CD4-positive, alpha-beta memory T cell (primary cell): ENCODE measurements around the gene CACNA2D1. TPM values are rescaled to one million over a fixed set of nuclear protein-coding genes. Genes with fewer than 3 reads are reported as not detected.

Source experiments
- CTCF ChIA-PET: fragments of 350-600 bp; sonication (Branson Sonifier 250); formaldehyde crosslinking; loops from one replicate; lab custom pipeline; 2021; ENCODE audit warnings: inconsistent platforms; ENCODE audit not compliant: partially characterized antibody; lab: Charles Lee
- POLR2A ChIA-PET: fragments of 350-600 bp; sonication (Branson Sonifier 250); formaldehyde crosslinking; loops from one replicate; lab custom pipeline; 2021; ENCODE audit not compliant: partially characterized antibody; lab: Charles Lee
- DNase-seq, 5 donors: peaks; one replicate each; pipeline versions ENCODE4 v3.0.0 to v3.0.0-alpha.2; 2020 to 2022; ENCODE audit warnings: mixed read lengths in 1 of 5
- H3K27ac ChIP-seq: one replicate; pipeline ENCODE4 v1.7.0; 2013; ENCODE audit warnings: low read depth, low read length
- H3K27me3 ChIP-seq: 2 replicates; pipeline ENCODE4 v1.7.0; 2013; ENCODE audit warnings: mild to moderate bottlenecking, low read length, moderate library complexity; ENCODE audit not compliant: insufficient read depth
- H3K36me3 ChIP-seq: 2 replicates; pipeline ENCODE4 v1.7.0; 2013; ENCODE audit warnings: mild to moderate bottlenecking, low read length, moderate library complexity; ENCODE audit not compliant: insufficient read depth
- H3K4me1 ChIP-seq: 2 replicates; pipeline ENCODE4 v1.7.0; 2013; ENCODE audit warnings: mild to moderate bottlenecking, low read length, moderate library complexity; ENCODE audit not compliant: insufficient read depth
- H3K4me3 ChIP-seq, 2 donors: one replicate each; pipeline ENCODE4 v1.7.0; 2013; ENCODE audit warnings: low read length in 2 of 2, mild to moderate bottlenecking in 1 of 2
- H3K9me3 ChIP-seq, 2 donors: one replicate each; pipeline ENCODE4 v1.7.0; 2013; ENCODE audit warnings: low read length in 2 of 2, control low read depth in 1 of 2; ENCODE audit not compliant: control insufficient read depth in 1 of 2
- H3K27ac Mint-ChIP-seq, 7 donors: one replicate each; pipeline ENCODE4 v1.8.0; 2020 to 2021; ENCODE audit warnings: mixed read lengths in 7 of 7, mild to moderate bottlenecking in 6 of 7, inconsistent platforms in 3 of 7, moderate library complexity in 3 of 7
- H3K27me3 Mint-ChIP-seq, 2 donors: one replicate each; pipeline ENCODE4 v1.8.0; 2020 to 2021; ENCODE audit warnings: mixed read lengths in 2 of 2
- H3K36me3 Mint-ChIP-seq, 2 donors: one replicate each; pipeline ENCODE4 v1.8.0; 2020 to 2021; ENCODE audit warnings: mixed read lengths in 2 of 2, inconsistent platforms in 1 of 2, mild to moderate bottlenecking in 1 of 2
- H3K4me1 Mint-ChIP-seq, 4 donors: one replicate each; pipeline ENCODE4 v1.8.0; 2020 to 2021; ENCODE audit warnings: mixed read lengths in 4 of 4, mild to moderate bottlenecking in 1 of 4
- H3K4me3 Mint-ChIP-seq, 8 donors: one replicate each; pipeline ENCODE4 v1.8.0; 2020 to 2021; ENCODE audit warnings: mixed read lengths in 8 of 8, mild to moderate bottlenecking in 7 of 8, moderate library complexity in 6 of 8, inconsistent platforms in 3 of 8
- H3K9me3 Mint-ChIP-seq, 8 donors: one replicate each; pipeline ENCODE4 v1.8.0; 2020 to 2021; ENCODE audit warnings: mixed read lengths in 8 of 8, mild to moderate bottlenecking in 5 of 8, inconsistent platforms in 3 of 8, moderate library complexity in 1 of 8
- intact Hi-C: fragments of 100-400 bp; cut with micrococcal nuclease; formaldehyde crosslinking; loops from one replicate; pipeline ENCODE4 v1.15.1; 2023
- polyA plus RNA-seq, 2 donors: library from polyadenylated mRNA; unstranded; fragments of 300-500 nt; fragmentation: Illumina TruSeq; gene quantifications; one replicate each; pipeline ENCODE4 v1.2.3, GENCODE V29; 2021
- total RNA-seq, 2 experiments: library from RNA; stranded (reverse); gene quantifications; one replicate each; pipeline ENCODE4 v1.2.3, GENCODE V29; 2021

CACNA2D1 gene
- total and polyA plus RNA-seq, 4 experiments from 2014 or later = not detected

- Mint-ChIP-seq H3K36me3 (no peaks in the 10 kb centered on the region), H3K4me3 (no peak overlapping the region), H3K27me3 (no peaks in the 10 kb centered on the region), H3K9me3 (peaks cover 0 to 6% (median 0%) of the 10 kb centered on the region in 8 donors), H3K4me1 (no peaks in the 10 kb centered on the region), H3K27ac (no peak overlapping the region)
- Histone ChIP-seq H3K9me3 (no peaks in the 10 kb centered on the region), H3K27ac (no peak overlapping the region), H3K27me3 (no peaks in the 10 kb centered on the region), H3K4me1 (no peaks in the 10 kb centered on the region), H3K36me3 (no peaks in the 10 kb centered on the region), H3K4me3 (no peak overlapping the region)
- ChIA-PET CTCF (no interaction called here), POLR2A (no interaction called here)
- intact Hi-C loops = no loop called here
- no peak for DNase-seq
Observed at GRCh38 chr7:82172881-82173280, 270.7 kb downstream of the CACNA2D1 start.

GRCh38 chr7:82172017-82172416 is 271.6 kb downstream of the CACNA2D1 start:
- no peak for DNase-seq
- Histone ChIP-seq H3K4me3 (no peak overlapping the region), H3K36me3 (no peaks in the 10 kb centered on the region), H3K27ac (no peak overlapping the region), H3K27me3 (no peaks in the 10 kb centered on the region), H3K9me3 (no peaks in the 10 kb centered on the region), H3K4me1 (no peaks in the 10 kb centered on the region)
- CTCF ChIA-PET = interaction anchor here (1.0 kb wide), 1 partner anchor 11 kb away, joined by 3 read pairs; no protein-coding TSS in a partner anchor
- no peaks in the 10 kb centered on the region for H3K4me1 Mint-ChIP-seq
- intact Hi-C loops = no loop called here
- POLR2A ChIA-PET = no interaction called here
- peaks cover 0 to 6% (median 0%) of the 10 kb centered on the region in 8 donors for H3K9me3 Mint-ChIP-seq
- H3K27me3 Mint-ChIP-seq = no peaks in the 10 kb centered on the region
- no peaks in the 10 kb centered on the region for H3K36me3 Mint-ChIP-seq
- no peak overlapping the region for H3K4me3 Mint-ChIP-seq
- no peak overlapping the region for H3K27ac Mint-ChIP-seq

- ChIA-PET CTCF (no interaction called here), POLR2A (no interaction called here)
- intact Hi-C loops = no loop called here
- H3K9me3 ChIP-seq = no peaks in the 10 kb centered on the region
- no peaks in the 10 kb centered on the region for H3K36me3 ChIP-seq
- H3K27me3 ChIP-seq = no peaks in the 10 kb centered on the region
- Mint-ChIP-seq H3K4me3 (no peak overlapping the region), H3K9me3 (peaks cover 0 to 6% (median 2%) of the 10 kb centered on the region in 8 donors), H3K36me3 (no peaks in the 10 kb centered on the region), H3K27ac (no peak overlapping the region), H3K4me1 (no peaks in the 10 kb centered on the region), H3K27me3 (no peaks in the 10 kb centered on the region)
- H3K4me1 ChIP-seq = no peaks in the 10 kb centered on the region
- no peak overlapping the region for H3K4me3 ChIP-seq
- no peak for DNase-seq
- H3K27ac ChIP-seq = no peak overlapping the region
Observed at GRCh38 chr7:82167558-82168314, 275.8 kb downstream of the CACNA2D1 start.

GRCh38 chr7:82166260-82167015 is 277.1 kb downstream of the CACNA2D1 start:
- ChIA-PET CTCF (no interaction called here), POLR2A (no interaction called here)
- no peaks in the 10 kb centered on the region for H3K27me3 Mint-ChIP-seq
- no peaks in the 10 kb centered on the region for H3K27me3 ChIP-seq
- no peak overlapping the region for H3K27ac Mint-ChIP-seq
- no peak for DNase-seq
- H3K9me3 ChIP-seq = no peaks in the 10 kb centered on the region
- H3K4me3 ChIP-seq = no peak overlapping the region
- H3K36me3 Mint-ChIP-seq = no peaks in the 10 kb centered on the region
- no peak overlapping the region for H3K27ac ChIP-seq
- H3K36me3 ChIP-seq = no peaks in the 10 kb centered on the region
- H3K4me1 ChIP-seq = no peaks in the 10 kb centered on the region
- intact Hi-C loops = no loop called here
- no peak overlapping the region for H3K4me3 Mint-ChIP-seq
- H3K4me1 Mint-ChIP-seq = no peaks in the 10 kb centered on the region
- peaks cover 0 to 10% (median 3%) of the 10 kb centered on the region in 8 donors for H3K9me3 Mint-ChIP-seq

GRCh38 chr7:82164813-82165212 is 278.8 kb downstream of the CACNA2D1 start:
- Histone ChIP-seq H3K27ac (no peak overlapping the region), H3K9me3 (no peaks in the 10 kb centered on the region), H3K27me3 (no peaks in the 10 kb centered on the region), H3K36me3 (no peaks in the 10 kb centered on the region), H3K4me1 (no peaks in the 10 kb centered on the region), H3K4me3 (no peak overlapping the region)
- Mint-ChIP-seq H3K4me1 (no peaks in the 10 kb centered on the region), H3K27ac (no peak overlapping the region), H3K27me3 (no peaks in the 10 kb centered on the region), H3K9me3 (peaks cover 0 to 12% (median 4%) of the 10 kb centered on the region in 8 donors), H3K36me3 (no peaks in the 10 kb centered on the region), H3K4me3 (no peak overlapping the region)
- POLR2A ChIA-PET = no interaction called here
- CTCF ChIA-PET = no interaction called here
- intact Hi-C loops = no loop called here
- no peak for DNase-seq

- Histone ChIP-seq H3K4me1 (no peaks in the 10 kb centered on the region), H3K9me3 (no peaks in the 10 kb centered on the region), H3K4me3 (no peak overlapping the region), H3K27ac (no peak overlapping the region), H3K27me3 (no peaks in the 10 kb centered on the region), H3K36me3 (no peaks in the 10 kb centered on the region)
- ChIA-PET POLR2A (no interaction called here), CTCF (no interaction called here)
- peaks cover 0 to 12% (median 4%) of the 10 kb centered on the region in 8 donors for H3K9me3 Mint-ChIP-seq
- no peak overlapping the region for H3K27ac Mint-ChIP-seq
- no peaks in the 10 kb centered on the region for H3K36me3 Mint-ChIP-seq
- H3K4me1 Mint-ChIP-seq = no peaks in the 10 kb centered on the region
- H3K4me3 Mint-ChIP-seq = no peak overlapping the region
- intact Hi-C loops = no loop called here
- H3K27me3 Mint-ChIP-seq = no peaks in the 10 kb centered on the region
- DNase-seq = no peak
Observed at GRCh38 chr7:82164410-82164809, 279.2 kb downstream of the CACNA2D1 start.

GRCh38 chr7:82163586-82163985 is 280.0 kb downstream of the CACNA2D1 start:
- no peak for DNase-seq
- no peaks in the 10 kb centered on the region for H3K36me3 Mint-ChIP-seq
- no peaks in the 10 kb centered on the region for H3K36me3 ChIP-seq
- no peaks in the 10 kb centered on the region for H3K4me1 Mint-ChIP-seq
- H3K4me3 ChIP-seq = no peak overlapping the region
- no peaks in the 10 kb centered on the region for H3K4me1 ChIP-seq
- H3K27me3 Mint-ChIP-seq = no peaks in the 10 kb centered on the region
- H3K4me3 Mint-ChIP-seq = no peak overlapping the region
- peaks cover 0 to 12% (median 4%) of the 10 kb centered on the region in 8 donors for H3K9me3 Mint-ChIP-seq
- no peaks in the 10 kb centered on the region for H3K9me3 ChIP-seq
- no peak overlapping the region for H3K27ac ChIP-seq
- ChIA-PET CTCF (no interaction called here), POLR2A (no interaction called here)
- no peaks in the 10 kb centered on the region for H3K27me3 ChIP-seq
- intact Hi-C loops = no loop called here
- no peak overlapping the region for H3K27ac Mint-ChIP-seq
